ENCODE results near the gene OTUD1.
"Not testable (repeated sequence)": the region's sequence is repeated elsewhere in the genome, so short reads cannot be mapped to it uniquely, and the experiment has no call there.

The OTUD1 gene, protein sequence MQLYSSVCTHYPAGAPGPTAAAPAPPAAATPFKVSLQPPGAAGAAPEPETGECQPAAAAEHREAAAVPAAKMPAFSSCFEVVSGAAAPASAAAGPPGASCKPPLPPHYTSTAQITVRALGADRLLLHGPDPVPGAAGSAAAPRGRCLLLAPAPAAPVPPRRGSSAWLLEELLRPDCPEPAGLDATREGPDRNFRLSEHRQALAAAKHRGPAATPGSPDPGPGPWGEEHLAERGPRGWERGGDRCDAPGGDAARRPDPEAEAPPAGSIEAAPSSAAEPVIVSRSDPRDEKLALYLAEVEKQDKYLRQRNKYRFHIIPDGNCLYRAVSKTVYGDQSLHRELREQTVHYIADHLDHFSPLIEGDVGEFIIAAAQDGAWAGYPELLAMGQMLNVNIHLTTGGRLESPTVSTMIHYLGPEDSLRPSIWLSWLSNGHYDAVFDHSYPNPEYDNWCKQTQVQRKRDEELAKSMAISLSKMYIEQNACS

DNA sequence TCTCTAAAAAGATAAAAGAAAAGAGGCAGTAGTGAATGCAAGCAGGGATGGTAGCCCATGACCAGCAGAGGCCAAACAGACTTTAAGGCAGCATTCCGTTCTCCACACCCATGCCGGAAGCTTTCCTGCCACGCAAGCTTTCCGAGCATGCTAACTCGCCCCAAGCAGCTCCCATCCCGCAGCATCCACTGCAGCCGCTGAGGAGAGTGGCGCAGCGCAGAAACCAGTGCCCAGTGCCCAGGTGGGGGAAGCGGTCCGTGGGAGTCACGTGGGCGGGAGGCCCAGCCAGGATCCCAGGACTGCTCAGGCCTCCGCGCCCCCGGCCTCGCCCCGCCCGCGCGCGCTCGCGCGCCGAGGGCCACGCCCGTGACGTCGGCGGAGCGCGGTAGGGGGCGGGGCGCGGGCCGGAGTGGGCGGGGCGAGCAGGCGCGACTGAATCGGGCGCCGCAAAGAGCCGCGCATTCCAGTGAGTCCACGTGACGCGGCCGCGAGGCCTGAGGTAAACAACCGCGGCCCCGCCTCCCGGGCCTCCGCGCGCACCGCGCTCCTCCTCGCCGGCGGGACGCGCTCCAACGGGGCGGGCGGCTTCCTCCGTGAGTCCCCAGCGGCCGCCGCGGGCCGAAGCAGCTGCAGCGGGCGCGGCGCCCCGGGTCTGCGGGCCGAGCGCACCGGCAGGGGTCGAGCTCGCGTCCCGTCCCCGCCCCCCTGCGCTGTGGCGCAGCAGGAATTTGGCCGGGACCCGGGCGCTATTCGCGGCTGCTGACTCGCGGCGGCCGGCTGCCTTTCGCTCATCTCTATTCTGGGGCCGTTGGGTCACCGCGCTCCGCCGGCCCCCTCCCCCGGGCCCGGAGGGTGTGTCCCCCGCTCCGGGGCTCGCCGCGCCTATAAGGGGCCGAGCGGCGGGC lies at the start of gene OTUD1:
Gene OTUD1 (plus strand): TSS at position 529 of the 905 bp plus-strand sequence. CDS start 383 bp downstream, outside the sequence.
- DNase-seq, result peak; percentile 89 to 95 (median 90)

DNA sequence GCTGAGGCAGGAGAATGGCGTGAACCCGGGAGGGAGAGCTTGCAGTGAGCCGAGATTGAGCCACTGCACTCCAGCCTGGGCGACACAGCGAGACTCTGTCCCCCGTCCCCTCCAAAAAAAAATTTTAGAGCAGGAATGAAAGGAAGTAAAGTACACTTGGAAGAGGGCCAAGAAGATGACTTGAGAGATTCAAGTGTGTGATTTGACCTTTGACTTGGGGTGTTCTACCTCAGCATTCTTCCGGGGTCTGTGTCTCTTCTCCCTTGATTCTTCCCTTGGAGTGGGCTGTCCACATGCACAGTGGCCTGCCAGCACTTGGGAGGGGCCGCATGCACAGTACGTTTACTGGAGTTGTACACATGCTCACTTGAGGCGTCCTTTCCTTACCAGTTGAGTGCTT lies 48.5 kb upstream of the OTUD1 start:
- not testable (repeated sequence) for DNase-seq

DNA sequence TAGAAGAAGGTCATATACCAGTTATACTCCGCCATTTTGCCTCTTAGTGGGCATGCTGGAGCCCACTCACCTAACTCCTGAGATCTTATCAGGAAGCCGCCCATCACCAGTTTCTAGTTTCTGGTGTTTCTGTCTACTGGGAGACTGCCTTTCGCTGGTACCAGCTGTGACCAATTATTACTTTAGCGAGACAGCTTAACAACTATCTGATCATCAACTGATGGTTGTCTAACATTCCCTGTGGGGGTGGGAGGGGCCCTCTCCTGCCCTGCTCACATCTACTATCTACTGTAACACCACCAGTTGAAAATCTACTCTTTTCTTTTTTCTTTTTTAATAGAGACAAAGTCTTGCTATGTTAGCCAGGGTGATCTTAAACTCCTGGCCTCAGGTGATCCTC lies 48.1 kb upstream of the OTUD1 start:
- no peak for DNase-seq

DNA sequence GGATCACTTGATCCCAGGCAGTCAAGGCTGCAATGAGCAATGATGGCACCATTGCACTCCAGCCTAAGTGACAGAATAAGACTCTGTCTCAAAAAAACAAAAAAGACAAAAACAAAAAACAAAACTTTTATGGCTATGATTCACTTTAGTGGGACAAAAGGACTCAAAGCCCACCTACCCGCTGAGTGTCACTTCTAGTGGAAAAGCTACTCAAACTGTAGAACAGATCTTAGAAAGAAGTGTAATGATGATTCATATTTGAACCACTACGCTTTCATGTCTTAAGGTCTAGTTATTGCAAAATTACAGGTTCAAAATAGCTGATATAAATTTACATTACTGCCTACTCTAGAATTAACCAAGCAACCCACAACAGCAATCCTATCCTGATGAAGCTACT lies 47.1 kb upstream of the OTUD1 start:
- DNase-seq, result no peak

DNA sequence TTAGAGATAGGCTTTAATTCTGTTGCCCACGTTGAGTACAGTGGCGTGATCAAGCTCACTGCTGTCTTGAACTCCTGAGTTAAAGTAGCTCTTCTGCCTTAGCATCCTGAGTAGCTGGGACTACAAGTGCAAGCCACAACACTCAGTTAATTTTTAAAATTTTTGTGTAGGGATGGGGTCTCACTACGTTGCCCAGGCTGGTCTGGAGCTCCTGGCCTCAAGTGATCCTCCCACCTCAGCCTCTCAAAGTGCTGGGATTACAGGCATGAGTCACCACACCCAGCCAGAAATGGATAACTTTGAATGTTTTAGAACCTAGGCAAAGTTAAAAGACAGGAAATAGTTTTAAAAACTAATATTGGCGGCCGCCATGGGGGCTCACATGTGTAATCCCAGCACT lies 43.9 kb upstream of the OTUD1 start:
- no peak for DNase-seq

DNA sequence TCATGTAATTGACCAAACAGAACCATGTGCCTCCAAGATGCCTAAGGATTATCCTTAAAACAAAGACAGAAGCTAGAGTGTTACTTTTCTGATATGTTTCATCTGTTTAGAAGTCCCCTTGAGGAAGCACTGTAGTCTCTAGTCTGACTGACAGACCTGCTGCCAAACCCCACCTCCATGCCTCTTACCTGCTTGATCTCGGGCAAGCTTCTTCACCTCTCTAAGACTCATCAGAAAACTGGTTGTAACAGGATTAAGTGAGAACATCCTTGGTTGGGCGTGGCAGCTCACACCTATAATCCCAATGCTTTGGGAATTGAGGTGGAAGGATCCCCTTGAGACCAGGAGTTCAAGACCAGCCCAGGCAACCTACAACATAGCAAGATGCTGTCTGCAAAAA lies 42.2 kb upstream of the OTUD1 start:
- DNase-seq, result no peak

DNA sequence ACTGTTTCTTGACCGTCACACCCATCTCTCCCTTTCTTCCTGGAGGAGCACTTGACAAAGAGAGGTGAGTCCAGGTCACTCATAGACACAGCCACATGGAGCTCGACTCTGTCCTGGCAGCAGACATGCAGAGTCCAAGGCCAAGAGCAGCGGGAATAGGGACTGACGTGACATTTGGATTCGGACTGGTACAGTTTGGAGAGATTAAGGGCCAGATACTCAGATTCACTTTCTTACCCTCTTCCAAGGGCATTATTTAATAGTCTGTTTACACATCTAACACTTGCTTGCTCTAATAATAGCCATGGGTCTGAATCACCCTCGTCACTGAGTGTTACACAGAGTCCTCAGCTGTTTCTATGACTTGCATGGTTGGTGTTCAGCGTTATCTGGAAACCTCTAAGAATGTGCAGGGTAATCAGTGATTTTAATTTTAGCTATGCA lies 39.2 kb upstream of the OTUD1 start:
- no peak for DNase-seq

DNA sequence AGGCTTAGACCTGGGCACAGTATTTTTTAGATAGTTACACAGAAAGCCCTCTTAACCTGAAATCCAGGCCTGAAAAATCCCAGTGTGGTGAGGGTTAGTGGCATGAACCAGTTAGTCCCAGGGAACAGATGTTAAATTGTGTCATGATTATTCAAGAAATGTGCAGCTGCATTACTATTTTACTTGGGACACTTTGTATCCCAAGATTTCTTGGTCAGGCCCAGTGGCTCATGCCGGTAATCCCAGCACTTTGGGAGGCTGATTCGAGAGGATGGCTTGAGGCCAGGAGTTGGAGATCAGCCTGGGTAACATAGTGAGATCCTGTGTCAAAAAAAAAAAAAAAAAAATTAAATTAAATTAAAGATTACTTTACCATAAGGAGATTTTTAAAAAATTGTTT lies 36.0 kb upstream of the OTUD1 start:
- no peak for DNase-seq

DNA sequence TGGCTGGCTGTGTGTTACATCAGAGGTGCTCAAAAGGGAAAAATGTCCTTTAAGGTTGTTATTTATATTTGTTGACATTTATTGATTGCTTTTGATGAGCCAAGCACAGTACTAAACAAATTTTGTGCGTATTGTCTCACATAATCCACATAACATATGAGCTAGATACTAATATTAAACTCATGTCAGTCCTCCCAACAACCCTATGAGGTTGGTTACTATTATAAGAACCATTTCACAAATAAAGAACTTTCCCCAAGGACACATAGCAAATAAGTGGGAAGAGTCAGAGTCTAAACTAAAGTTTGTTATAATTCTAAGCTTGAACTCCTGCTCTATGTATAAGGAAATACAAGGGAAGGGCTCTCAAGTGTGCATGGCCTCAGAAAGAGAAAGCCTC lies 35.6 kb upstream of the OTUD1 start:
- DNase-seq, result no peak

DNA sequence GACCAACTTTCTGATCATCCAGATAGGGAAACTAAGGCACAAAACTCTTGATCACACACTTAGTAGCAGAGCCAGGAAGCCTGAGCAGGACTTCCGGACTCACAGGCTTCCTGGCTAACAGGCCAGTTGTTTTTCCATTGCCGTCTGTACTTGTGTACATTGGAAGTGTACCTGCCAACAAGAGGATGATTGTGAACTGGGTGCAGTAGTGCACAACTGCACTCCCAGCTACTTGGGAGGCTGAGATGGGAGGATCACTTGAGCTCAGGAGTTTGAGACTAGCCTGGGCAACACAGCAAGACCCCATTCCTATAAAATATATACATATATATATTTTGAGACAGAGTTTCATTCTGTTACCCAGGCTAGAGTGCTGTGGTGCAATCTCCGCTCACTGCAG lies 35.2 kb upstream of the OTUD1 start:
- no peak for DNase-seq

DNA sequence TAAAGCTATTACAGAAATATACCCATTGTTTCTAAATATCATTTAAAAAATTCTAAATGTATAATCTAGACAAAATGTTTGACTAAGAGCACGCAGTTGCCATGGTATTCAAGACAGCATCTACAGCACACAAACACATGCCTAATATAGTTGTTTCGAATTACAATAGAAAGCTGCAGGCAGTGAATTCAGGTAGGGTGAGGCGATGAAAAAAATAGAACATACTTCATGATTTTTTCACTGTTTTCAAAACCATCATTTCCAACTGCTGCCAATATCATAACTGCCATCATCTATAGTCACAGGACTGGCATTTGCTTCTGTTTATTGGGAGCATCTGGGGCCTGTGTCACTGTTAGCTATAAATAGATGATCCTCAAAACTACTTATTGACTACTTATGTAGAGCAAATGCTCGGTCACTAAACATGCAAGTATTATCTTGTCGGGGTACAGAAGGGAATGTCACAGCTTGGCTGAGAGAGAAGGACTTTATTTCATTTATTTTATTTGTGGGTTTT lies 34.4 kb upstream of the OTUD1 start:
- DNase-seq, result no peak

DNA sequence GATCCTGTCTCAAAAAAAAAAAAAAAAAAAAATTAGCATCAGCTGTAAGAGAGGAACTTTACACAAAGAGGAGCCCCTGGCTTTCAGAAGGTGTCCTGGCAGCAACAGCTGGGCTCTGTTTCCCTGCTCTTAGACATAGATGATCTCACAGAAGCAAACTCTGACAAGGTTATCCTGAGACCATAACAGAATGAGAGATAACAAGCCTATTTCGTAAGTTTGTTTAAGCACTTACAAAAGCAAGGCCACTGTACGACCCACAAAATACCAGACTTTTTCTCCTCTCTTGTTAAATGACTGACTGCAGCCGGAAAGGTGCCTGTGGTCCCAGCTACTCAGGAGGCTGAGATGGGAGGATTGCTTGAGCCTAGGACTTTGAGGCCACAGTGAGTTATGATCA lies 33.3 kb upstream of the OTUD1 start:
- DNase-seq, result no peak

DNA sequence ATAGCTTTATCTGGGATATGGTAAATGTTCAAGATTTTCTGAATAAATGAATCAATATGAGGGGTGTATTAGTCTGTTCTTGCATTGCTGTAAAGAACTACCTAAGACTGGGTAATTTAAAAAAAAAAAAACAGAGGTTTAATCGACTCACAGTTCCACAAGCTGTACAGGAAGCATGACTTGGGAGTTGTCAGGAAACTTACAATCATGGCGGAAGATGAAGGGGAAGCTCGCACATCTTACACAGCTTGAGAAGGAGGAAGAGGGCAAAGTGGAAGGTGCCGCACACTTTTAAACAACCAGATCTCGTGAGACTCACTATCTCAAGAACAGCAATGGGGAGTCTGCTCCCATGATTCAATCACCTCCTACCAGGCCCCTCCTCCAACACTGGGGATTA lies 32.5 kb upstream of the OTUD1 start:
- no peak for DNase-seq

DNA sequence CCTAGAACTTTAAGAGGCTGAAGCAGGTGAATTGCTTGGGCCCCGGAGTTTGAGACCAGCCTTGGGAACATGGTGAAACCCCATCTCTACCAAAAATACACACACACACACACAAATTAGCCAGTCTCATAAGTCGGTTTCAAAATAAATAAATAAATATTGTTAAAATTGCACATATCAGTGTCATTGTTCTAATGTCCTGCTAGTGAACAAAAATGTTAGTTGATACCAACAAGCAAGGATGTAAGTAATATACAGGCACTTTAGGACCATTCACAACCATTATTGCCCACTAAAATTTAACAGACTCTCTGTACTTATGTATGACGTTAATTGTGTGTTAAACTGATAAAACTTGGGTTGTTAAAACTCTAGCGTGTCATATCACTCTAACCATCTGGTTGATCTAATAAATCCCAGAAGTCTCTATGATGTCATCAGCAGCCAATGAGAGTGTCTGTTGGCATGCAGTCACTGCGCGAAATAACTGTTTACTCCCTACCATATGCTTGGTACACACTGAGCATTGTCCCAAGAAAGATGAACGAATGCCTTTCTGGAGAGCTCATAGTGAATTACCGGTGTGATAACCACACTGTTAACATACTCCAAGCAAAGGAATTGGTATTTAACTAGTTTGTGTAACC lies 30.4 kb upstream of the OTUD1 start:
- no peak for DNase-seq

DNA sequence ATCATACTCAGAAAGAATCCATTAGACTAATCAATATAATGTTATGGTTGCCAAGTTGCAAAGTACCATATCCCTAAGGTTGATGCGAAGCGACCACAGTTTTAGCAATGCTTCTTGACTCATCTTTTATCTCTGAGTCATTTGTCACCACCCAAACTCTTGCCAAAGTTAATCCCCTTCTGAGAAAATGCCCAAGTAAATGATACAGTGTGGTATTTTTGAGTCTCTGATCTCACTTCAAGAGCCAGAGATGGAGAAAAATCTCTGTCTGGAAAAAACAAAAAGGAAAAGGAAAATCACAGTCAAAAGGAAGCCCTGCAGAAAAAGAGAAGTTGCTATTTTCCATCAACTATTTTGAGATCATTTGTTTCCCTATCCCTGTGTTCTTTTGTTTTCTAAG lies 26.7 kb upstream of the OTUD1 start:
- DNase-seq, result no peak

DNA sequence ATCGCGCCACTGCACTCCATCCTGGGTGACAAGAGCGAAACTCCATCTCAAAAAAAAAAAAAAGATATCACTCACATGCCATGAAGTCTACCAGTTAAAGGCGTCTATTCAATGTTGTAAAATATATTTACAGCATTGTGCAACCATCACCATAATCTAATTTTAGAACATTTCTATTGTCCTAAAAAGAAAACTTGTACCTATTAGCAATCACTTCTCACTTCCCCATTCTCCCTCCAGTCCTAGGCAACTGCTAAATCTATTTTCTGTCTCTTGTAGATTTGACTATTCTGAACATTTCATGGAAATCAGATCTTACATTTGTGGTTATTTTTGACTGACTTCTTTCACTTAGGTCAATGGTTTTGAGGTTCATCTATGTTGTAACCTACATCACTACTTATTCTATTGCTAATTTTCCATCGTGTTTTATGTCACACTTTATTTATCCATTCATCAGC lies 25.2 kb upstream of the OTUD1 start:
- DNase-seq, result no peak

DNA sequence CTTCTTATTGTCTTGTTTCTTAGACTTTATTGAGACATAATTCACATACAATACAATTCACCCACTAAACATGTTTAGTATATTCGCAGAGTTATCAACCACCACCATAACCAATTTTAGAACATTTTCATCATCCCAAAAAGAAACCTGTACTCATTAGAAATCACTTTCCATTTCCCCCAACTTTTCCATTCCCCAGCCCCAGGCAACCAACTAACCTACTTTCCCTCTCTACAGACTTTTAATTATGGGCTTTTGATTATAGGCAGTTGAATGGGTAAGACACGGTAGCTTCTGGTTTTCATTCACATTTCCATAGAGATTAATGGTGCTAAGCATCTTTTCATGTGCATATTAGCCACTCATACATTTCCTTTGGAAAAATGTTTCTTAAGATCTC lies 24.2 kb upstream of the OTUD1 start:
- DNase-seq, result no peak

DNA sequence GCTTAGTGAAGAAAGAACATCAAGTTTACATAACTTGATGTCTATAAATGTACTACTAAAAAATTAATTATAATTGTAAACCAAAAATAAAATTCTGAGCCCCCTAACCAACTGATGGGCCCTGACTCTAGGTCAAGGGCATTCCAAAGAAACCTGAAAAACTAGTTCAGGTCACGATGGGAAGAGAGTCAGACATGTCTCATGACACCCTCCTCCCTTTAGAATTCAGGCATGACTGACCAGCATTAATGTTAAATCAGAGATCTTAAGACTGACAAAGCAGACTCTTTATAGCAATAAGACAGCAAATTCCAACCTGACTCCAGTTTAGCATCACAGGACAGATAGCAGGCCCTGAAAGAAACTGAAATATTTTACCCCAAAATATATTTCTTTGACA lies 21.6 kb upstream of the OTUD1 start:
- no peak for DNase-seq

DNA sequence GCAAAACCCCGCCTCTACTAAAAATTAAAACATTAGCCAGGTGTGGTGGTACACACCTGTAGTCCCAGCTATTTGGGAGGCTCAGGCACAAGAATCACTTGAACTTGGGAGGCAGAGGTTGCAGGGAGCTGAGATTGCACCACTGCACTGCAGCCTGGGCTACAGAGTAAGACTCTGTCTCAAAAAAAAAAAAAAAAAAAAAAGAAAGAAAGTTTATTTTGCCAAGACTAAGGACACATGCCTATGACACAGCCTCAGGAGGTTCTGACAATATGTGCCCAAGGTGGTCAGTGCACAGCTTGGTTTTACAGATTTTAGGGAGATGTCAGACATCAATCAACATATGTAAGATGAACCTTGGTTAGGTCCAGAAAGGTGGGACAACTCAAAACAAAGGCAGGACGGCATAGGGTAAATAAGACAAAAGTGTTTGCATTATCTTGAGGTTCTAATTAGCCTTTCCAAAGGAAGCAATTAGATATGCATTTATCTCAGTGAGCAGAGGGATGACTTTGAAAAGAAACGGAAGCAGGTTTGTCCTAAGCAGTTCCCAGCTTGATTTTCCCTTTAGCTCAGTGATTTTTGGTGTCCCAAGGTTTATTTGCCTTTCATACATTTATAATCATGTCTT lies 20.7 kb upstream of the OTUD1 start:
- DNase-seq, result no peak

DNA sequence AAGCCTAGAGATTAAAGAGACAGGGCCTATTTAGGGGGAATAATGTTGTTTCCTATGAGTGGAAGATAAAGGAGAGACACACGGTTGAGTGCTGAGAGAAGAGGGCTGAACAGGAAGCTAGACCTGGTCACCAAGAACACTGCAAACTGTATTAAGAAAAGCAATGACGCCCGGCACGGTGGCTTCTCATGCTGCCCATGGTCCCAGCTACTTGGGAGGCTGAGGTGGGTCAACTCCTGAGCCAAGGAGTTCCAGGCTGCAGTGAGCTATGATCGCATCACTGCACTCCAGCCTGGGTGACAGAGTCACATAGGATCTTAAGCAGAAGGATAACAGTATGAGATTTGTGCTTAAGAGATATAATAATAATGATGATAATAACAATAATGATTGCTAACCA lies 19.7 kb upstream of the OTUD1 start:
- no peak for DNase-seq

DNA sequence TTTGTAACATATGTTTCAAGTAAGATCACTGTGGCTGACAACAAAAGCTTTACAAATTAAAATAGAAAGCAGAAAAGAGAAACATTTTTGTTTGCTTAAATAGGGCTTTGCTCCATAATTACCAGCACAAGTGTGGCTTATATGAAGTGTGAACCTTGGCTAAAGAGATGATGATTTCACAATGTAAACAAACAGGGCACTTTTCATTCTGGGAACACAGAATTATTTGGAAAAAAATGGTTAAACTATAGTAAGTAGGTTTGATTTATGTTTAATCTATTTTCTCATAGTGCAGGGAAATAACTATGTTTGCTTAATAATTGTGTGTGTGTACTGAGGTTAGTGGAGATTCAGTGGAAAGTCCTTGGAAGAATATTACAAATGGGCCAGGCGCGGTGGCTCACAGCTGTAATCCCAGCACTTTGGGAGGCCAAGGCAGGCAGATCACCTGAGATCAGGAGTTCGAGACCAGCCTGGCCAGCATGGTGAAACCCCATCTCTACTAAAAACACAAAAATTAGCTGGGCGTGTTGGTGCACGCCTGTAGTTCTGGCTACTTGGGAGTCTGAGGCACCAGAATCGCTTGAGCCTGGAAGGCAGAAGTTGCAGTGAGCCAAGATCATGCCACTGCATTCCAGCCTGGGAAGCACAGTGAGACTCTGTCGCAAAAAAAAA lies 19.1 kb upstream of the OTUD1 start:
- DNase-seq, result no peak

DNA sequence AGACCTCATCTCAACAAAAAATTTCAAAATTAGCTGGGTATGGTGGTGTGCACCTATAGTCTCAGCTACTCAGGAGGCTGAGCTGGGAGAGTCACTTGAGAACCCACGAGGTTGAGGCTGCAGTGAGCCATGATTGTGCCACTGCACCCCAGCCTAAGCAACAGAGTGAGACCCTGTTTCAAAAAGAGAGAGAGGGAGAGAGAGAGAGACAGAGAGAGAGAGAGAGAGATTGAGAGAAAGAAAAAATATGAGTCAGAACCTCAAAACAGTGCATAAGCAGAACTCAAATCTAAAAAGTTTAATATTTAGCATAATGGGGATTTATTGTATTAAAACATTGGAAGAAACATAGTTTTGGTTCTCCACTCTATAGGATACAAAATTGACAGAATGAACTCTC lies 17.5 kb upstream of the OTUD1 start:
- DNase-seq, result no peak
